GM18951 (cell line): Measurements from ENCODE around the gene MYH10.

Experiments used
- POLR2A ChIP-seq: IDR thresholded peaks from 4 replicates; pipeline ENCODE4 v1.6.1; 2011; ENCODE audit warnings: mild to moderate bottlenecking; ENCODE audit not compliant: insufficient read length, insufficient read depth; ENCODE audit errors: extremely low read depth
- in situ Hi-C: fragments of 300-500 bp; cut with MboI; formaldehyde crosslinking; loops from one replicate; pipeline ENCODE4 v1.12.0; 2022; ENCODE audit warnings: low sequenced_read_pairs, mixed read lengths, inconsistent platforms; ENCODE audit not compliant: unreplicated experiment

Gene MYH10

DNA sequence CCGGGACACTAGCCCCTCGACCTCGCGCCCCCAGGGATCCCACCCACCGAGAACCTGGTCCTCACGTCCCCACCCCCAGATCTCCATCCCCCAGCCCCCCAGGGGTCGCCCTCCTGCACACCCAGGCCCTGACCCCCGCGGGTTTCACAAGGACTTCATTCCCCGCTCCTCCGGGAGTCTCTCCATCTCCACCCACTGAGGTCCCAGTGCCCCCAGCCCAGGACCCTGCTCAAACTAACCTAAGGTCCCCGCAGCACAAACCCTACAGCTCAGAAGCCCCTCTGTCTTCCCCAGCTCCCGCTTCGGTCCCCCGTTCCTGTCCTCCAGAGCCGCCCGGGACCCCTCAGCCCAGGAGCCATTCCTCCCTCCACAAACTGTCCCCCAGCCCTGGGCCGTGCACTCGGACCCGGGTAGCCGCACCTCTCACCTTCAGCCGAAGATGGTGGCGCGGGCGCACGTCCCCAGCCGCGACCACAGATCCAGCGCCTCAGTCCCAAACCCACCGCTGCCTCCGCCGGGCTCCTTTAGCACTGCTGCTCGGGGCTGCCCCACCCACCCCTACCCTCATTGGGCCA is at the start of gene MYH10:
TSS of gene MYH10 (minus strand) at position 499 of the 575 bp plus-strand sequence. CDS start 7,479 bp downstream, outside the sequence.
- TF ChIP-seq POLR2A, result no peak
- in situ Hi-C loops, result no loop called here

DNA sequence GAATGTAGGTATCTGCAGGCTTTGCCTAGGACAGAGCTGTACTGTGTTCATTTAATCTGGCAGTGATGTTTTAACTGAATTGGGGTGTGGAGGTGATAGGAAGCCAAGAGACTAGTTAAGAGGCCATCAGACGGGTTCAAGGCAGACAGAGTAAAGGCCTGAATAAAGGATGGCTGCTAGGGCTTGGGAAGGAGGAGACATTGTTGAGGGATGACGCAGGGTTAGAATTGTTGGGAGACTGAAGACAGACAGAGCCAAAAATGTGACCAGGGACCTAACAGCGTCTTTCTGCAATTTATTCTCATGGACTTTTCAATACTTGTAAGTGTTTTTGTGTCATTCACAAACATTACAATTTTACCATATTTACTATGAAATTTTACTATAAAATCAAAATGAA is 48.6 kb upstream of the MYH10 start:
- TF ChIP-seq POLR2A, result no peak
- in situ Hi-C loops, result no loop called here

DNA sequence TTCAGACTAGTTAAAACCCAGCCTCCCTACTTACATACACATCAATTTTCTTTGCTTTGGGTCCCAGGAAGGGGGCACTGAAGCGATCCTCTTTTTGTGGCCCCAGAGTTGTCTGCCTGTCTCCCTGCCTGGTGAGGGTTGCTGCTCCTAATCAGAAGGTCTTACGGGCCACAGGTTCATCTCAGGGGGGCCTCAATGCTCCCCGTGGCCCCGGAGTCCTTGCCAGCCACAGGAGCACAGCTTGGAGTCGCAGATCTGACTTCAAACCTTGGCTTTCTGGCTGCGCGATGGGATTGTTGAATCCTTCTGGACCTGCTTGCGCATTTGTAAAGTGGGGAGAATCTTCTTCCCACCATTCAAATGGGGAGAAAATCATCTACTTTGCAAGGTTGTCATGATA is 44.8 kb upstream of the MYH10 start:
- TF ChIP-seq POLR2A, result no peak
- in situ Hi-C loops, result no loop called here

DNA sequence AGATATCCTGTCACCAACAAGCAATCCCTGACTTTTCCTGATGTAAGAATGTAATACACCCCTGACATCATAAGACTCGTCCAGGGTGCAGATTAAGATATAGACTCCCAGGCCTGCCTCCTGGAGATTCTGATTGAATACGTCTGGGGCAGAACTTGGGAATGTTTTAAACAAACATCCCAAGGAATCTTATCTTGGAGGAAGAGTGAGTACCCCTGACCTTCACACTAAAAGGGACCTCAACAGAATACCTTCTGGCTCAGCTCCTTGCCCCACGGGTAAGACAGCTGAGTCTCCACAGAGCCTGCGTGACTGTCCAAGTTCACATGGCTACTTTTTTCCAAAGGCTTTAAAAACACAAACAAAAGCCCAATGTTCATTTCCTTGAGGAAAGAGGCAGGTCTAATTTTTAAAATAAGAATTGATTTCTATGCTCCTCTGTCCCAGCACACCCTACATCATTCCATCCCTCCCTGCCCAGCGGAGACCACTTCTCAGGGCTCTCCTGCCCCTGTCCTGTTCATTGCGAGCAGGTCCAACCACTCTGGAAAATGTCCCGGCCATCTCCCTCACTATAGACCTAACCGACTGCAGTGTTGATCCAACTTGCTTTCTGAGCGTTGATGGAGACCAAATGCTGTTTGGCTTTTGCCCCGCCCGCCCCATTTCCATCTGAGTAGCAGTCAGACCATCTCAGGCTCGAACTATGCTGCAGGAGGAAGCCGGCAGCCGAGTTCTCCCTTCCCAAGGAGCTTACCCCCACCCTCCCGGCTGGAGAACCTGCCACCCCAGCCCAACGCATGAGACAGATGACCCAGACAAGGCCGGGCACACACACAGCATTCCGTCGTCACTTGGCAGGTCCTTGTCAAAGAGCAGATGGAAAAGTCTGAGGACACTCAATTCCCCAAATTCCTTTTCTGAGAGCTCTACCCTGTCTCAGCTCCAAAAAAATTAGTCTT is 44.1 kb upstream of the MYH10 start:
- in situ Hi-C loops, result no loop called here
- no peak for TF ChIP-seq POLR2A

DNA sequence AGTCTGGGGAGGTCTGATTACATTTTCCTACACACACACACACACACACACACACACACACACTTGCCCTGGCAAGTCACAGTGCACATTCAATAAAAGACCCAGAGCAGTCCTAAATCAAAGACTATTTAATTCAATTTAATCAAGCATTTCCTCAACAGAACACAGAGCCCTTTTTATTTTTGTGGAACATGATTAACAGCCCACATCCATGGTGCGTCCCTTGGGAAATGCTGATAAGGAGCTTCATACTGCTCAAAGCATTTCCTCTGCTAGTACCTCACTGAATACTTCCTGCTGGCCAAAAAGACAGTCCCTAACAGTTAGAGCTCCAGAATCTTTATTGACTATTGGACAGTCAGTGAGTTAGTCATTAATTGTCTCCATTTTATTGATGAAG is 43.1 kb upstream of the MYH10 start:
- no peak for TF ChIP-seq POLR2A
- in situ Hi-C loops, result no loop called here

DNA sequence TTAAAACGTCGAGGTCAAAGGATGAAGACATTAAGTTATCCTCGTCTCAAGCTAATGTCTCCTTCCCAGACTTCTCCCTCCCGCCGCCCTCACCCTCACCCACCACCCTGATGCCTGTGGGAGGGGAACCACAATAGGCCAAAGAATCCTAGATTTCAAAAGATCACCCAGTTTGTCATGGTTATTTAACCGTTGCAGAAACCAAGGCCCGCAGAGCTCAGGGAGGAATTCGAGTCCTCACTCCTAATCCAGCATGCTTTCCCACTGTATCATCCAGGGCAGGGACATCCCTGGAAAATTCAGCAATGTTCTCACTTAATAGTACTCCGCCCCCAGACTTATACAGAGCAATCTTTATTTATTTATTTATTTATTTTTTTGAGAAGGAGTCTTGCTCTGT is 41.8 kb upstream of the MYH10 start:
- no peak for TF ChIP-seq POLR2A
- in situ Hi-C loops, result no loop called here

DNA sequence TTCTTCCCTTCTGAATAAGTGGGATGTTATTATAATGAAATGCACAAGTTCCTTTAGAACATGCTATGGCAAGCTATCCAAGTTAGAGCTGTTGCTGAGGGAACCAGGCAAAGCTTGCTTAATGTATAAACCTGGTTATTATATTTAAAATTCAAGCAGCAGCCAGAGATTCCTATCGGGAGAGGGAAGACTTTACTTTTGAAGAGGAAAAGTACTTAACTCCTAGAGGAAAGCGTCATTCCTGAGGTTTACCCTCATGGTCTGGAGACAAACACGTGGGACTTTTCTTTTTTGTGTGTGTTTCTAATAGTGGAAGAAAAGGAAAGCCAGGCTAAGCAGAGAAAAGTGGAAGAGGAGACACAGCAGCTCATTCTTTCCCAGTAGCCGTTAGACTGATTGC is 39.9 kb upstream of the MYH10 start:
- TF ChIP-seq POLR2A, result no peak
- in situ Hi-C loops, result no loop called here

DNA sequence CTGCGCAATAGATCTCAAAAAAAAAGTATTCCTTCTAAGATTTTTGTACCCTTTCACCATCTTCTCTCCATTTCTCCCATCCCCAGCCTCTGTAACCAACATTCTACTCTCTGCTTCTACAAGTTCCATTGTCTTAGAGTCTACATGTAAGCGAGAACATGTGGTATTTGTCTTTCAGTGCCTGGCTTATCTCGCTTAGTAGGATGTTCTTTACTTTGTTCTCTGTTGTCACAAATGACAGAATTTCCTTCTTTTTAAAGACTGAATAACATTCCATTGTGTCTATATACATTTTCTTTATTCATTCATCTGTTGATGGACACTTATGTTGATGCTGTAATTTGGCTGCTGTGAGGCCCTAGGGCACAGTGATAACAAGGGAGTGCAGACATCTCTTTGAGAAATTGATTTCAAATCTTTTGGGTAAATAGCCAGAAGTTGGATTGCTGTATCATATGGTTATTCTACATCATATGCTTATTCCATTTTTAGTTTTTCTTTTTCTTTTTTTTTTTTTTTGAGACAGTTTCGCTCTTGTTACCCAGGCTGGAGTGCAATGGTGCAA is 37.7 kb upstream of the MYH10 start:
- in situ Hi-C loops, result no loop called here
- TF ChIP-seq POLR2A, result no peak

DNA sequence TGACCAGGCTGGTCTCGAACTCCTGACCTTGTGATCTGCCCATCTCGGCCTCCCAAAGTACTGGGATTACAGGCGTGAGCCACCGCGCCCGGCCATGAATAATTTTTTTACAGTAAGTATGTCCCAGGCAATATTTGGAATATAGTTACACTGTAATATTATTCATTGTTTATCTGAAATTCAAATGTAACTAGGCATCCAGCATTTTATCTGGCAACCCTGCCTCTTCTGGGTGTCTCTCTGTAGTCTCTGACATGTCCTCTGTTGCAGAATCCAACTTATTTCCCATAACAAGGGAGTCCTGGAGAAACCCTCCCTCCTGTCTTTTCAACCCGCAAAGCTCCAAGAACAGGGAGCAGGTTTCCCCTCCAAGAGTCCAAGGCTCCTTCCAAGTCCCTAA is 36.9 kb upstream of the MYH10 start:
- no peak for TF ChIP-seq POLR2A

DNA sequence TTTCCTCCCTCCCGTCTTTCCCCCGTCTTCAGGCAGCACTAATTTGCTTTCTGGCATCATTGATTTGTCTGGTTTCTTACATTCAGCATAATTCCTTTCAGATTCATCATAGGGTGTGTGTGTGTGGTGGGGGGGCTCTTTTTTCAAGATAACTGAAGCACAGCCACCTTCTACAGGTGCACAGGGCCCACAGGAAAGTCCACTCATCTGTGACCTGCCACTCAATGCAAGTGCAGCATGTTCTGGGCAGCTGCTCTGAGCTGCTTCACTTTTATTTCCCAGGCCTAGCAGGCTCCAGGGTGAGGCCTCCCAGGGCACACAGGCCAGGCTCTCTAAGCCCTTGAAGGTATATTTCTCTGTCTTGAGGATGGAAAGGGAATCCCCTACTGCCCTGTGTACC is 35.2 kb upstream of the MYH10 start:
- in situ Hi-C loops, result no loop called here

More for the DNA sequence above, 36.9 kb upstream of the MYH10 start:
- in situ Hi-C loops, result no loop called here

DNA sequence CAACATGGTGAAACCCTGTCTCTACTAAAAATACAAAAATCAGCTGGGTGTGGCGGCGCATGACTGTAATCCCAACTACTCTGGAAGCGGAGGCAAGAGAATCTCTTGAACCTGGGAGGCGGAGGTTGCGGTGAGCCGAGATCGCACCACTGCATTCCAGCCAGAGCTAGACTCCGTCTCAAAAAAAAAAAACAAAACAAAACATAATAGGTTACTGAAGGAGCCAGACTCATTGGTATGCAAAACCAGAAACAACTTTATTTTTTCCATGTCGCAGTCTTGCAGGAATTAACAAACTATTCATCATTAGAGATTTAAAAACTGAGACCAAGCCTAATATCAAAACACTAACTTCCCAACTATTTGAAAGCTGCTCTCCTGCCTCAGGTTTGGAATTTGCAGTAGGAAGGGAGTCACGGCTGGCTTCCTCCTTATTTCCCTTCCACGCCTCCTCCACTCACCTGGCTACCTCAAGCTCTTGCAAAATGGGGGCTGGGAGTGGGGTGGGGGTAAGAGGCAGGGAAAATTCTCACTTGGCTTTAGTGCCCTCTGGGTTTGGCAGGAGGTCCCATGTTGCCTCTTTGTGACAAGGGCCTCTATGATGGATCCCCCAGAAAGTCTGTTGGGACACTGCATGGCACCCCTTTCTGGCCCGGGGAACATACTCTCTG is 34.1 kb upstream of the MYH10 start:
- no peak for TF ChIP-seq POLR2A
- in situ Hi-C loops, result no loop called here

More for the DNA sequence above, 35.2 kb upstream of the MYH10 start:
- no peak for TF ChIP-seq POLR2A

DNA sequence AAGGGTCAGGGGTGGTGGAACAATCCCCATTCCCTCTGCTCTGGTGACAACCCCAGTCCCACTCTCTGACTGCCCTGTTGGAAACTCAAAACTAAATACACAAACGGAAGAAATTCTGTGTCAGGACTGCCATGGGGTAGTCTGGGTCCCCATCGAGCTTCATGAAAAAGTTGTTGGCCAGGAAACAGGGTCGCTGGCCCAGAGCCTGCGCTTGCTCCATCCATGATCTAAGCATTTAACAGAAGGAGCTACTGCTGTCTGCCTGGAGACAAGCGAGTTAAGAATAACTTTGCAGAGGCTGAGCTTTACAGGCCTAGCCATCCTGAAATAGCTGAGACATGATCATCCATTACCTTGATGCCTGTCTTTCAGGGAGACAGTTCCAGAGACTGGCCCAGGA is 32.4 kb upstream of the MYH10 start:
- in situ Hi-C loops, result no loop called here
- no peak for TF ChIP-seq POLR2A
